Dermis blood vessel endothelial cell (primary cell): Measurements from ENCODE around the gene FAM227B. TPM values are rescaled to one million over a fixed set of nuclear protein-coding genes. Genes with fewer than 3 reads are reported as not detected.
A peak's percentile ranks its signal among the peaks of the same experiment; 100 is the strongest.
"Not testable (repeated sequence)": the region's sequence is repeated elsewhere in the genome, so short reads cannot be mapped to it uniquely, and the experiment has no call there.

ENCODE experiments used
- DNase-seq: peaks from one replicate; pipeline ENCODE4 v3.0.0; 2010
- total RNA-seq: library from RNA; depleted of rRNA; stranded (reverse); fragments of >200 nt; gene quantifications from 2 replicates; pipeline ENCODE4 v1.2.3, GENCODE V29; 2014

The FAM227B gene
- total RNA-seq = 1.4 and 2.4 TPM in 2 replicates

DNA sequence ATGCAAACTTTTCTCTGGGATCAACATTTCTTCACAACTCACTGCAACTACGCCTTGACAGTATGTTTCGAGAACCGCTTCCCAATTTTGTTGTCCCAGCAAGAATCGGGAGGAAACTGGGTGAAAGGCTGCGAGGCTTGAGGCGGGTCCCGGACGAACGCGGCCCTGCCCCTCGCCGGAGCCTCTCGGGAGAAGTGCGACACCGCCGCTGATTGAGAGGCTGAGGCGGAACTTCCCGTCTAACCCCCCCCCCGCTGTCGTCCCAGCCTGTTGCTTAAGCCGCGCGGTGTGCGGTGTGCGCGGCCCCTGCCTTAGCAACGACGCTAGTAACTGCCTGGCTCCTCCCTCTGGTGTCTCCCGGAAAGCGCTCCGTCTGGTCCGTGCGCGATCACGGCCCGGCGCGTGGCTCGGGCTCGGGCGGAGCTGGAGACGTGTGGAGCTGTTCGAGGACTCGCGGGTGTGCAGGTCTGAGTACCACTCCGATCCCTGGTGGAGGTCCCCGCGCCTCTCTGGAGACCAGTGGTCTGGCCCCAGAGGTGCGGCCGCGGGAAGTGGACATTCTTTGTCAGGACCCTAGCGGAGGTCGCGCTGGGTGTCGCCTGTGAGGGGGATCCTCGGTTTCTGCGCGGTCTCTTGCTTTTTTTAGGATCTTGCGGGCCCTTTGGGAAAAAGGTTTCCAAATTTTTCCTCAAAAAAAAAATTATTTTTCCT, at the start of gene FAM227B, which contains the start of gene DTWD1:
FAM227B (minus strand) TSS at position 161 of the 711 bp plus-strand sequence. CDS start 5,647 bp downstream, outside the sequence.
DTWD1 (plus strand) TSS at position 391 of the 711 bp plus-strand sequence. CDS start 4,120 bp downstream, outside the sequence.
- peak; percentile 99 for DNase-seq

GRCh38 chr15:49669288-49669687, 48.7 kb upstream of the FAM227B start:
- no peak for DNase-seq

GRCh38 chr15:49666486-49666885, 45.9 kb upstream of the FAM227B start:
- not testable (repeated sequence) for DNase-seq

- DNase-seq = no peak
Measured at GRCh38 chr15:49664716-49665115, 44.1 kb upstream of the FAM227B start.

DNA sequence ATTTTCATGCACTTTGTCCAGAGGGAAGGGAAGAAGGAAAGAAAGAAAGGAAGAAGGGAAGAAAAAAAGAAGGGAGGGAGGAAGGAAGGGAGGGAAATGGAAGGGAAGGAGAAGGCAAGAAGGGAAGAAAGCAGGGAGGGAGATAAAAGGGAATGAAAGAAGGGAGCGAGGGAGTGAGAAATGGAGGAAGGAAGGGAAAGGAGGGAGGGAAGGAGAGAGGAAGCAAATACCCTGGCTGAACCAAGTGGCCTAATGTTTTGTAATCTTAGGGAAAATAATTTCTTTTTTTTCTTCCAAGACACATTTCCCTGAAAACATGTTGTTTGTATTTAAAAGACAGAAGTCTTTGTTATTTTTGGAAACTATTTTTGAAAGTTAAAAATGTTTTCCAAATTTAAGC, 36.1 kb upstream of the FAM227B start:
- no peak for DNase-seq

DNA sequence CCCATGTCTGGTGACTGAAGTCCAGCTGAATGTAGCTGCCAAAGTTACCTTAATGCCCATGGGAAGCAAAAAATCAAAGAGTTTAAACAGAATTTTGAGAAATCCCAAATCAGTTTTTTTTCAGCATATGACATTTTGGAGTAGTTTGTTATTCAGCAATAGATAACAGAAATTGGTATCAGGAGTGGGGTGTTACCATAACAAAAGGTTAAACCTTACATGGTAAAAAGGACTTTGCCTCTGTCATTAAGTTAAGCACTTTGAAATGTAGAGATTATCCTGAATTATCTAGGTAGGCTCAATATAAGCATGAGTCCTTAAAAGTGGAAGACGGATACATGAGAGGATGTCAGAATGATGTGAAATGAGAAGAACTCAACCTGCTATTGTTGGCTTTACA, 32.3 kb upstream of the FAM227B start:
- DNase-seq = no peak

- no peak for DNase-seq
Measured at GRCh38 chr15:49650676-49651075, 30.1 kb upstream of the FAM227B start.

- no peak for DNase-seq
Measured at GRCh38 chr15:49649987-49650386, 29.4 kb upstream of the FAM227B start.

DNA sequence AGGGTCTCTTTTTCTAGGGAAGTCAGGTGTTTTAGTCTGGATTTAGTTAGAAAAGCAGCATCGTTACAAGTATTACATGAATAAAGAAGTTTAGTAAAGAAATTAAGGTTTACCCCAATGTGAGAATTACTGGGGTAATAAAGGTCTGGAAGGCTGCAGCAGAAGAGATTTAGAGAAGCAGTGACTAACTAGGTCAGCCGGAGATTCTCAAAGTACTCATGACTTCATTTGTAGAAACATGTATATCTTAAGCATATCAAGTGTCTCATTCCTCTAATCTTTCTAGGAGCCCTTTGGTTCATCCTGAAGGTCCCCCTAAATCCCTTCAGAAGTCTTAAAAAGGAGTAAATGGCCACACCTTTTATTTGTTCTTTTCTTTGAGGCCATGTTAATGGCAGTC, 26.3 kb upstream of the FAM227B start:
- no peak for DNase-seq

DNA sequence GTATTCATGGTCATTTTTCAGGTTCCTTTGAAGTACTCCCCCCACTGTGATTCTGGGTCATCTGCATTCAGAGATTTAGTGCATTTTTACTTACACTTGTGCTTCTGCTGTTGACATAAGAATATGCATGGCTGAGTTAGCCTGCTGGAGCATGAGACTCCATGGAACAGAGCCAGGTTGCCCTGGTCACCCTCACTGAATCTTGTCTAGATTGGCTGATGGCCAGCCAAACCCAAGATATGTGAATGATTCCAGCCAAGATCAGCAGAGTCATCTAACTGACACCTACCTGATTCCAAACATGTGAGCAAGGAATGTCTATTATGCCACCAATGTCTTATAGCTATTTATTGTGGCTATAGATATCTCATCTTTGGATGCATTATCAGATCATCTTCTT, 25.3 kb upstream of the FAM227B start:
- DNase-seq = peak; percentile 36

GRCh38 chr15:49645277-49645676, 24.7 kb upstream of the FAM227B start:
- DNase-seq = no peak

DNA sequence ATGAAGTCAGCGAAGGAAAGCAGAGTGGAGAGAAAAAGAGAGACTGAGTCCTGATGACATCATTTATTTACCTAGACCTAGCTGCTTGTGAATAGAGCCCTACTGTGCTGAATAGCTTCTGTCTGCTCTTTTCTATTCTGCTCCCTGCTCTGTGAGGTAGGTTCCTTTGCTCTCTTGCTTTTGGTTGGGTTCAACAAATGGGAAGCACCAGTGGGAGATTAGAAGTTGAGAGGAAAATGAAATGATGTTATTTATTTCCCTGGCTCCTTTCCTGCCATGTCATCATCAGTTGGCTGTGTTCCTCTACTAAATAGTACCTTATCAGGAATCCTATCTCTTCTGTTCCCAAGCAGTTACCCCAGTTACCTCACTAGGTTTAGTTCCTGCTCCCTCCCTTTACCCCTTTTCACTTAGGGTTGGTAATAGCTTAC, 23.8 kb upstream of the FAM227B start:
- DNase-seq = no peak

DNA sequence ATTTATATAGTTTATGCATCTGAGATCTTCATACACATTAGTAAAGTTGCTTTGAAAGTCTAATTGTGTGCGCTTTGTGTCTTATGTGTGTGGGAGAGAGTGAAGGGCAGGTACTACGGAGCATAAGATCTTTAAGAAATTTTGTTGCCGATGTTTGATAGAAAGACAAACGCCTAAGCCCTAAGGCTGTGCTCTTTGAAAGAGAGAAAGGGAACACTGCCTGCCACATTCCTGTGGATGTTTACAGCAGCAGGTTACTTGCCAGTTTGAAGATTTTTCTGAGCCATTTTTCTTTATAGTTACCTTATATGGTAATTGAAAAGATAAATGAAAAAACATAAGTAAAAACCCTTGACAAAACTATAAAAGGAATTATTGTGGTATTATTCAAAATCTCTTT, 17.2 kb upstream of the FAM227B start:
- no peak for DNase-seq

GRCh38 chr15:49628379-49628778, 7.8 kb upstream of the FAM227B start:
- DNase-seq = no peak

GRCh38 chr15:49627407-49627877, 6.8 kb upstream of the FAM227B start:
- peak; percentile 44 for DNase-seq

- no peak for DNase-seq
Measured at GRCh38 chr15:49625460-49626036, 4.9 kb upstream of the FAM227B start.

- no peak for DNase-seq
Measured at GRCh38 chr15:49624056-49624455, 3.4 kb upstream of the FAM227B start.

DNA sequence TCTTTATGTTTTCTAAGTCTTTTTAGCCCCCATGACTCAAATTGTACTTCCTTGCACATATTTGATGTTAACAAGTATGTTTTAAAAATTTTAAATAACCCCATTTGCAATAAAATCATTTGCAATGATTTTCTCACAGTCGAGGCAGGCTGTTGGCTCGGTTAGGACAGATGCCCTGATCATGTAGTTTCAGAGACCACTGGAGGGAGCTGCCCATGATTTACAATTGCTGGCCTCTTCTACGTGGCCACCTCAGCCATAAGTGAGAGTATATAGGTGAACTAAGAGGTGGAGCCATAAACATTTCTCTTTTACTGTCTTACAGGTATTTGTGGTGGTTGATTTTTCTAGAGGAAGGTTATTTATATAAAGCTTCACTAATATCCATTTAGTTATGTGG, 1.9 kb upstream of the FAM227B start:
- DNase-seq = peak; percentile 6

DNA sequence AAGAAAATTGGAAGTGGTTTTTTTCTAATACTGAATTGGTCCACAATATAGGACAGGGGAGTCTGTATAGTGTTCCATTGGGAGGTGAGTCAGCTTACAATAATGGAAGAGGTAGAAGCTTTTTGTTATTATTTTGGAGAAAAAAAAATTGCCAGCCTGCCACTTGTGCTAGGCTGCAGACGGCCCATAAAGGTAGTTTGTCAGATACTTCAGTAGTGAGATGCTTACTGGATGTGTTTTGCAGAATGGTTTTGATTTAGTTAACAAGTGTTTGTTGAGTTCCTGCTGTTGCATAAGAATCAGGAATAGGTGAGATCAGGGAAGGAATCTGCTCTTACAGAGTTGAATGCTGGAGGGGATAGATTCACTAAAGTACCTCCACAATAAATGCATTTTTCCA, 1.3 kb upstream of the FAM227B start:
- peak; percentile 4 for DNase-seq

- no peak for DNase-seq
Measured at GRCh38 chr15:49621401-49621811, 788 bp upstream of the FAM227B start.

DNA sequence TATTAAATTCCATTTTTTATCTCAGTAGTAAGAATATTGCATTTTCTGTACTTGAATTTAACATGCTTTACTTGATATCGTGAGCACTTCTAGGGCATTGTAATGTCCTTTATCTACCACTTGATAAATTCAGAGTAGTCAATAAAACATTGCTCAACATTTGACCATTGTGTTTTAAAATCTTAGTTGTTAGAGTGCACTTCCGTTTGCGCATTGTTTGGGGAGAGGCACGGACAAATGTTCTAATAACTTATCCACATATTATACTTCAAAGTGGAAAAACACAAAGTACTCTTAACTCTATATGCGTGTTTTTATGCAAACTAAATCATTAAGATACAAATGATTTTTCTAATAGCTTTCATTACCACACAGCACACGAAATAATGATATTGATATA, 419 bp downstream of the FAM227B start:
- DNase-seq = peak; percentile 56

DNA sequence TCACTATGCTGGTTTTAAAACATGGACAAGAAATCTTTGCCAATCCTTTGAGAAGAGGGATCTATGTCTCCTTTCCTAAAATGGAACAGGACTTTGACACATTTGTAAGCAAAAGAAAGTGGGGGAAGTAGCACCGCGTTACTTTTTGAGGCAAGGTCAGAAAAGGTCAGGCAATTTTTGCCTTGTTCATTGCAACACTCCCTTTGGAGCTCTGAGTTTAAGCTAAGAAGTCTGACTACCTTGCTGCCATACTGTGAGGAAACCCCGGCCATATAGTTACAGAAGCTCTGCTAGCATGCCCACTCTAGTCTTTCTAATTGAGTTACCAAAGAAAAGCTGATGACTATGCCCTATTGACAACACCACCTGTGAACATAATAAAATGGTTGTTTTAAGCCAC, 1.4 kb downstream of the FAM227B start:
- DNase-seq = no peak

- DNase-seq = not testable (repeated sequence)
Measured at GRCh38 chr15:49612240-49612639, 8.4 kb downstream of the FAM227B start.
